Ureter (tissue), 1 donor: ENCODE measurements around the gene ABLIM1. TPM values are rescaled to one million over a fixed set of nuclear protein-coding genes. Genes with fewer than 3 reads are reported as not detected.

ENCODE experiments used
- DNase-seq: peaks from one replicate; pipeline ENCODE4 v3.0.0-alpha.2; 2020; ENCODE audit warnings: low spot score
- total RNA-seq: library from RNA; stranded (reverse); gene quantifications from one replicate; pipeline ENCODE4 v1.2.4, GENCODE V29; 2023
- donor health status: DM: yes; HTN: yes; CAD: no.

The ABLIM1 gene
- total RNA-seq, 1 donor from 2014 or later: 129 TPM

- DNase-seq: no peak
These were observed 199.1 kb downstream of the ABLIM1 start for GRCh38 chr10:114458955-114459354.

GRCh38 chr10:114458216-114458920 is 199.7 kb downstream of the ABLIM1 start:
- DNase-seq: no peak

GRCh38 chr10:114453576-114453975 is 204.5 kb downstream of the ABLIM1 start:
- DNase-seq: no peak

DNA sequence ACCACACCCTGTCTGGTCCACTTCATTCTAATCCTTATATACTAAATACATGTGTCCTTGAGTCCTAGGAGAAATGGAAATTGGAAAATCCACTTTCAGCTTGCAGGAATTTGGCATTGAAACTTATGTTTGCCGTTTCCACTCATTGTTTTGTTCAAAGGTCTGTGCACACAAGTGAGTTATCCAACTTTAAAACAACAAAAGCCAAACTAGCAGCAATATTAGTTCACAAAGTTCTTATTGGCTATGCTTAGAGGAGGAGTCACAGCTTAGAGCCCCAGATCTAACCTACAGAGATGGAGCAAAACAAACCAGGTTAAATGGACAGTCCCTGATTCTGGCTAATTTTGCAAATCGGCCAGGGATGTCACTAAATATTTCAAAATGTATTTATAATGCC is 209.2 kb downstream of the ABLIM1 start:
- no peak for DNase-seq

DNA sequence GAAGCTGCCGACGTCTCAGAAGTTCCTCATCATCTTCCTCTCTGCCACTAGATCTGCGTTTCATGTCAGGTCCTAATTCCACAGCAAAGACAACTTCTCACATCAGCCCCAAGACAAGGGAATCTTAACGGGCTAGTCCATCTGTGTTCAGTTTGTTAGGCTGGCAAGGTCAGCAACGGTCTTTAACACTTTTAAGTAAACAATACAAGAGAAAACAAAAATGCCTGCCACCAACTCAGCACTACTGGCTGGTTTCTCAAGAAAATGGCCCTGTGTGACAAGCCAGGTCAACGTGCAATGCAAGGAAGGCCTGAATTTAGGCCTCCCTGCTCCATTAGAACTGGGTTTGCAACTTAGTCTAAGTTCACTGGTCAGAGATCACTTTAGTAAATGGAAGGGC is 212.7 kb downstream of the ABLIM1 start:
- DNase-seq: no peak

DNA sequence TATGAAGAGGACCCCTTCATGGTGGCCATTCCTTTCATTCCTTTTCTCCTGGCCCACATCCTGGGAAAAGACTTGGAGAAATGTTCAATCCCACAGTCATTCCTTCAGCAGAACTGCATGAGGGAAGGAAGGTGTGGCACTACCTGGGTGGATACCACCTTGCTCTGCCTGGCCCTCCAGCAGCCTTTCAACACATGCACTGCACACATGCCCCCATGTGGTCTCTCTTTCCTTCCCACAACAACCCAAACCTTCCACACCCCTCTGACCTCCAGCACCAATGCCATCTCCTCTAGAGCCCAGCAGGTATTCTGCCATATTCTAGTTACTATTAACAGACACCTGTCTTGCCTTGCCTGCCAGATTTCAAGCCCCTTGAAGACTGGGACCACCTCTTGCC is 213.3 kb downstream of the ABLIM1 start:
- DNase-seq: no peak

GRCh38 chr10:114442091-114442630 is 215.9 kb downstream of the ABLIM1 start:
- DNase-seq: no peak

GRCh38 chr10:114441107-114441506 is 217.0 kb downstream of the ABLIM1 start:
- no peak for DNase-seq

- DNase-seq: no peak
These were observed 220.4 kb downstream of the ABLIM1 start for GRCh38 chr10:114437473-114438292.

DNA sequence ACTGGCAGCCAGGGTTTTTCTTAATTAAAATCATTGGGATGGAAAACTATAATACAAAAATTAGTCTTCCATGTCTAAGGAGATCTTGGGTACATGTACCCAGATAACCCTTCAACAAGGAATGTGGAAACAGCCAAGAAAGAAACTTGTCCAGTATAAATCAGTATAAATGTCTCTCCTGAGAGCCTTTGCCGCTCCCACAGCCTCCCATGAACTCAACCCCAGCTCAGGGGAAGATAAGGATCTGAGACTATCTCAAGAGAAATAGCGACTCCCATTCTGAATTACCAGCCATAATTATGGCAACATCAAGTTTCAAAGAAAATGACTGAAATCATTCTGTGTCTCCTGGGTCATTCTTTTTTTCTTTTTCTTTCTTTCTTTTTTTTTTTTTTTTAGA is 221.1 kb downstream of the ABLIM1 start:
- DNase-seq: no peak

DNA sequence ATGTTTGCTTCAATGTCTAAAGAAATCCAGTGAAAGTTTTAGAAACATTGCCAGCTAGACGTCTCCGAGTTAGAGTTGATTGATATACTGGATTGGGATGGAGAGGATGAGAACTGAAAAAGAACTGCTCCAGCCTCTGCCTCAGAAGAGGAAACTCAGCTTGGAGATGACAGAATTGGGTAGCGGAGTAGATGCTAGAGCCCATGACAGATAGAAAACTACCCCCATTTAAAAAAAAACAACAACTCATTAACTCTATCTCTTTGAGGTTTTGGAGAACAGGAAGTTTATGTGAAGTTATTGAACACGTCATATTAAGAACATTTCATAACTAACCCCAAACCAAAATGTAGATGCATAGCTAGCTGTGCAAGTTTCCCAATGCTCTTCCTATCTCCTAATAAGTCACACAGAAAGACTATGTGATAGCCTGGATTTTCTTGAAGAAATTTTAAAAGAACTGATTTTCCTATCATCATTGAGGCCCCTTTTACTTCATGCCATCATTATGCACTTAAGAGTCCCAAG is 225.4 kb downstream of the ABLIM1 start:
- no peak for DNase-seq

DNA sequence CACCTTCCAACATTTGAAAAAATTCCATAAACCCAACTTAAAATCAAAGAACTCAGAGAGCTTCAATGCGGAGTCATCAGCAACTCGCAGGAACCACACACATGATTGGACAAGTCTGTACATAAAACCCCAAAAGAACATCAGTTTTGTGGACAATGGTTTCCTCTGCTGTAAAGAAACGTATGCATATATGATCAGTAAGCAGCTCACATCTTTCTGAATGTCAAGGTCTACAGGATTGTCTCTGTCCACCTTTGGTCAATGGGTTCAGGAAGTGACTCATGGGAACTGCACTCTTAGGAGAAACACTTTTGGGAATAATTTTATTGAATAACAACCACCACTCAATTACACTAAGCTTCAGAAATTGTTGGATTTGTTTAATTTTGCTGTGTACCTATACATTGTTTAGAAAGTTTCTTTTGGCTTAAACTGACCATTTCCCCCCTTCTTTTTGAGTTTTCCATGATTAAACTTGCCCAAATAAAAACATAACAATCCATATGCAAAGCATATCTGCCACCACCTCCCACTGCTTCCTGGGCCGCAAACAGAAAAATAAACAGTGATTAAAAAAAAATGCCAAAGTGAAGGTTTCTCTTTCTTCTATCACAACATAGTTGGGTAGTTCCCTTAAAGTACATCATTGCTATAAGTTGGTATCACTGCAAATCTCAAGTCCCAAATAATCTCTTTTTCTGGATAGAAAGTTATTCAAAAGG is 226.5 kb downstream of the ABLIM1 start:
- no peak for DNase-seq

GRCh38 chr10:114430688-114431413 is 227.2 kb downstream of the ABLIM1 start:
- DNase-seq: peak; percentile 7

DNA sequence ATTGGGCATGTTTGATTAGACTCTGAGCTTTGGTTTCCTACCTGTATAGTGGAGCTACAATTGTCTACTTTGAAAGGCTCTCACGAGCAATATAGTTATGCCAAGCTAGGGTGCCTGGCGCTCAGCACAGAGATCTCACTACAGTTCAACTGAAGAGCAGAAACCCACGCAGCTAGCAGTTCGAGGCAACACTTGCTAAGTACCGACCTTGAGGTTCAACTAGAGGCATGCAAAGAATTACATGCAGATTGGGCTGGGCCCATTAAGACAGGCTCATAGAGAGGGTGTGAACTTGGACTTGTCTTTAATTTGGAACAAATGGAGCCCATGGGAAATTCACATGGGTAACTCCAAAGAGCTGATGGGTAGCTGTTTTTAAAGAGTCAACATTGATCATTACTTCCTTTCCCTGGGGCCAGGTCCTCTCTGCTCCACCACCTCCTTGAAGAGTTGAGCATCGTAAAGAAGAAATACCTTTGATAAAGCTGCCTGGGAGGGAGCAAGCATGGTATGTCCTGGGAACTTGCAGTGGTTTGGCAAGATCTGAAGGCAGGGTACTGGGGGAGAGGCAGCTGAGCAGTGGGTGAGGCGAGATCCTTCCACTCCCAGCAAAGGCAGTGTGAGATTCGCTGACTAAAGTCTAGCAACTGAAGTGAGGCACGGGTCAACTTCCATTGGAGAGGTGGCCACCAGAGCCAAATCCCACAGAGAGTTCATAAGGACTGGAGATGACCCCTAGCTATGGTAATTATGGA is 228.3 kb downstream of the ABLIM1 start:
- peak; percentile 4 for DNase-seq

DNA sequence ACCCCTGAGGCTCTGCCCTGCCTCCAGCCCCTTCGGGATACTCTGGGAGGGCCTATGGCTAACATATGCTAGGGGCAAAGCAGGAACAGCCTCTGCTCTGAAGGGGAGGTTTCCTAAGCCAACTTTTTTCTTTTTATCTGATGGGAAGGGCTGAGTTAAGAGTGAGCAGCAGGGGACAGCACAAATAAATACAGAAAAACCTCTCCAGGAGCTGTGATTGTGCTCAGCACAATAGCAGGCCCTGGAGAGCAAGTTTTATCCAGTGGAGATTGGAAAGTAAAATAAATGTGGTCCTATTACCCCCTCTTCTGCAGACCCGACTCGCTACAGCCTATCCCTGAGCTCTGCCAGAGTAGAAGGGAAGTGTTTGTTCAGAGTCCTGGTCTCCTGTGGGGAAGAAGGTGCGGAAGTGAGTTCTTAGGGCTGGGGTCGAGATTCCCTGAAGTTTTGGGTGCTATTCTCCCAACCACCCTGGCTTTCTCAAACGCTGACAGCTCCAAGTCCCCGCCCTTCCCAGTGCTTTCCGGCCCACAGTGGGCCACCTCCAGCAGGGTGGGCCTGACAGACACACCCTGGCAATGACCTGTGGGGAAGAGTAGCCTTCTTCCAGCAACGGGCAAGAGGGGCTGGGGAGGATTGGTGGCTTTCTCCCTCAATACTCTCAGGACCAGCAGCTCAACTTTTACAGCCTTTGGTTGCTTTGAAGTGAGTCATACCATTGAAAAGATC is 230.8 kb downstream of the ABLIM1 start:
- peak; percentile 20 for DNase-seq

DNA sequence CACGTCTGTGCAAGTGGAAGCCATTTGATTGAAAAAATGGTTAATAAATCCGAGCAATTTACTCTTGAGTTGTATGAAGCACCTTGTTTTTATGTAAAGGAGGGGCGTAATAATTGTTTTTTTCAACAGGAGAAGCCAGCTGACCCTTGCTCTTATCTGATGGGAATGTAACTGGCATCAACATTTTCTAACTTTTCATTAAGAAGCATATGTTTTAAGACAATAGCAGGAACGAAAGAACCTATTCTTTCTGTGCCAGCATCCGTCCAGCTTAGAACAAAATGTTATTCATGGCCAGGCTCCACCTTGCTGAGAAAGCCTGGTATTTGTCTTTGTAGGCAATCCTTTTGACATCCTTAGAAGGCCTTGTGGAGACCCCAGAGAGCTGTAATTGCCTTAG is 231.6 kb downstream of the ABLIM1 start:
- DNase-seq: no peak

DNA sequence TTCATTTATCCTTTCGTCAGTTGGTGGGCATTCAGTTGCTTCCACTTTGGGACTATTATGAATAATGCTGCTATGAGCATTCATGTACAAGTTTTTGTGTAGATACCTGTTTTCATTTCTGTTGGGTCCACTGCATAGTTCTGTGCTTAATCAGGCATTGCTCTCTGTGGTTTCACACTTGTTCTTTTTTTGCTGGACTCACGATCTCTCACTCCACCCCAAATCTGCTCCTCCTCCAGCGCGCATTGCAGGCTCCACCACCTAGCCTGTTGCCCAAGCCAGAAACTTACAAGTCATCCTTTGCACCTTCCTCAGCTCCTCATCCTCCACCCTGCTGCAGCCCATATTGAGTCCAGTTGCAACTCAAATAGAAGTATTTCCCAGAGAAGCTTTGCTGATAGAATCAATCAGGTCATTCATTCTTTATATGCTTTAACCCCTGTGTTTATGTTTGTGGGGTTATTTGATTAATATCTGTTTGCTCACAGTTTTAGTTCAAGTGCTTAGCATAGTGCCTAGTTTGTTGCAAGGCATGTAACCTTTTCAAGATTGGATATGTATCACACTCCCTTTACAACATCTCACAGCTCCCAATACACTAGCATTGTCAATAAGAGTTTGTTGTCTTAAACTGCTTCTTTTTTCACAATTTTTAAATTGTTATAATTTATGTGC is 237.1 kb downstream of the ABLIM1 start:
- DNase-seq: no peak

DNA sequence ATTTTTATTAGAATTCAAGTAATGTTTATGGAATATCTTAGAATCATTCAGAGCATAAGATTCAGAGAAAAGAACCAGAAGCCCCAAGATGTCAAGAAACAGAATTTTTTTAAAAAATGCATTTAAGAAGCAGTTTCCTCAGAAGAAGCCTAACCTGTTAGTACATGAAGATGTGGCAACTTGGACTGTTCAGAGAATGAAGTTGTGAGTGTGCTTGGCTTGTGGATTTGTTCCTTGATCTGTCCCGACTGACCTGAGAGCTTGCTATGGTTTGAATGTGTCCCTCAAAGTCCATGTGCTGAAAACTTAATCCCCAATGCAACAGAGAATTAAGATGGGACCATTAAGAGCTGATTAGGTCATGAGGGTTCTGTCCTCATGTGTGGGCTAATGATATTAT is 240.0 kb downstream of the ABLIM1 start:
- DNase-seq: no peak
